CD4-positive, alpha-beta T cell (primary cell): ENCODE measurements around the gene BLMH. TPM values are rescaled to one million over a fixed set of nuclear protein-coding genes. Genes with fewer than 3 reads are reported as not detected.

Experiments
- ATAC-seq: fragments of 200-7000 bp; cut with Tn5 transposase; one replicate; pipeline ENCODE4 v1.10.0; 2022; ENCODE audit warnings: mild to moderate bottlenecking; ENCODE audit not compliant: poor library complexity
- CTCF ChIA-PET: fragments of 350-600 bp; sonication (Branson Sonifier 250); formaldehyde crosslinking; loops from one replicate; lab custom pipeline; 2021; ENCODE audit warnings: antibody characterized with exemption, inconsistent platforms; lab: Charles Lee
- POLR2A ChIA-PET: fragments of 350-600 bp; sonication (Branson Sonifier 250); formaldehyde crosslinking; loops from one replicate; lab custom pipeline; 2021; ENCODE audit warnings: antibody characterized with exemption, inconsistent platforms; lab: Charles Lee
- DNase-seq, 14 experiments: peaks; one replicate each; pipeline ENCODE4 v3.0.0-alpha.2; 2013 to 2020; ENCODE audit warnings: mixed read lengths in 2 of 14
- H3K27ac ChIP-seq, 2 donors: one replicate each; pipeline versions ENCODE4 v1.5.1 to v1.7.0; 2013; ENCODE audit warnings: low read length in 2 of 2, low read depth in 1 of 2, mild to moderate bottlenecking in 1 of 2
- H3K27me3 ChIP-seq, 2 experiments: 1 replicate in 1 of 2; 2 replicates in 1 of 2; pipeline versions ENCODE4 v1.6.1 to v1.7.0; 2013; ENCODE audit warnings: low read length in 2 of 2, control low read depth in 1 of 2, mild to moderate bottlenecking in 1 of 2, moderate library complexity in 1 of 2; ENCODE audit not compliant: insufficient read depth in 2 of 2, control insufficient read depth in 1 of 2
- H3K36me3 ChIP-seq: one replicate; pipeline ENCODE4 v1.6.1; 2013; ENCODE audit warnings: low read length, control low read depth; ENCODE audit not compliant: insufficient read depth
- H3K4me1 ChIP-seq: one replicate; pipeline ENCODE4 v1.6.1; 2013; ENCODE audit warnings: low read length, control low read depth; ENCODE audit not compliant: insufficient read depth
- H3K4me3 ChIP-seq: one replicate; pipeline ENCODE4 v1.5.1; 2013; ENCODE audit warnings: mild to moderate bottlenecking, low read length, moderate library complexity
- H3K9me3 ChIP-seq, 2 experiments: 1 replicate in 1 of 2; 2 replicates in 1 of 2; pipeline versions ENCODE4 v1.6.1 to v1.7.0; 2013; ENCODE audit warnings: low read length in 2 of 2, mild to moderate bottlenecking in 2 of 2, control low read depth in 1 of 2, moderate library complexity in 1 of 2; ENCODE audit not compliant: control insufficient read depth in 1 of 2, insufficient read depth in 1 of 2
- H3K27ac Mint-ChIP-seq: one replicate; pipeline ENCODE4 v1.8.0; 2020; ENCODE audit warnings: mixed read lengths
- H3K27me3 Mint-ChIP-seq: one replicate; pipeline ENCODE4 v1.8.0; 2021; ENCODE audit warnings: mixed read lengths
- H3K36me3 Mint-ChIP-seq: one replicate; pipeline ENCODE4 v1.8.0; 2021; ENCODE audit warnings: low read depth, mixed read lengths
- H3K4me1 Mint-ChIP-seq: one replicate; pipeline ENCODE4 v1.8.0; 2021; ENCODE audit warnings: low read depth, mixed read lengths
- H3K4me3 Mint-ChIP-seq: one replicate; pipeline ENCODE4 v1.8.0; 2020; ENCODE audit warnings: mild to moderate bottlenecking, mixed read lengths
- H3K9me3 Mint-ChIP-seq: one replicate; pipeline ENCODE4 v1.8.0; 2020; ENCODE audit warnings: mixed read lengths
- intact Hi-C, 2 experiments: fragments of 100-400 bp; cut with DNase I in 1 of 2; cut with micrococcal nuclease in 1 of 2; formaldehyde crosslinking; loops; one replicate each; pipeline versions ENCODE4 v1.15.1 to v1.9.0; 2023 to 2025; cut with DNase I, micrococcal nuclease
- total RNA-seq, 174 experiments: library from RNA in 2 of 174; stranded (reverse) in 2 of 174; gene quantifications; one replicate each; pipeline ENCODE4 v1.2.3 and lab custom pipeline; 2021 to 2026
- TF ChIP-seq, protein P1 (sequence below): fragments of 200-600 bp; IDR thresholded peaks from one replicate; pipeline ENCODE4 v1.8.0; 2022; ENCODE audit warnings: antibody characterized with exemption, mild to moderate bottlenecking

Gene BLMH
- total RNA-seq, 2 experiments from 2014 or later, result 32.9 to 36.5 TPM

GRCh38 chr17:30241051-30241450 lies 50.7 kb downstream of the BLMH start:
- H3K27me3 Mint-ChIP-seq, result peaks cover 41% of the 10 kb centered on the region
- H3K27ac ChIP-seq, result no peak overlapping the region
- TF ChIP-seq, protein P1, sequence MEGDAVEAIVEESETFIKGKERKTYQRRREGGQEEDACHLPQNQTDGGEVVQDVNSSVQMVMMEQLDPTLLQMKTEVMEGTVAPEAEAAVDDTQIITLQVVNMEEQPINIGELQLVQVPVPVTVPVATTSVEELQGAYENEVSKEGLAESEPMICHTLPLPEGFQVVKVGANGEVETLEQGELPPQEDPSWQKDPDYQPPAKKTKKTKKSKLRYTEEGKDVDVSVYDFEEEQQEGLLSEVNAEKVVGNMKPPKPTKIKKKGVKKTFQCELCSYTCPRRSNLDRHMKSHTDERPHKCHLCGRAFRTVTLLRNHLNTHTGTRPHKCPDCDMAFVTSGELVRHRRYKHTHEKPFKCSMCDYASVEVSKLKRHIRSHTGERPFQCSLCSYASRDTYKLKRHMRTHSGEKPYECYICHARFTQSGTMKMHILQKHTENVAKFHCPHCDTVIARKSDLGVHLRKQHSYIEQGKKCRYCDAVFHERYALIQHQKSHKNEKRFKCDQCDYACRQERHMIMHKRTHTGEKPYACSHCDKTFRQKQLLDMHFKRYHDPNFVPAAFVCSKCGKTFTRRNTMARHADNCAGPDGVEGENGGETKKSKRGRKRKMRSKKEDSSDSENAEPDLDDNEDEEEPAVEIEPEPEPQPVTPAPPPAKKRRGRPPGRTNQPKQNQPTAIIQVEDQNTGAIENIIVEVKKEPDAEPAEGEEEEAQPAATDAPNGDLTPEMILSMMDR, result no peak
- H3K36me3 ChIP-seq, result no peaks in the 10 kb centered on the region
- intact Hi-C loops, result no loop called here
- H3K36me3 Mint-ChIP-seq, result no peaks in the 10 kb centered on the region
- DNase-seq (no peak), ATAC-seq (no peak)
- no peak overlapping the region for H3K4me3 ChIP-seq
- H3K4me3 Mint-ChIP-seq, result no peak overlapping the region
- no peaks in the 10 kb centered on the region for H3K9me3 Mint-ChIP-seq
- ChIA-PET CTCF (no interaction called here), POLR2A (interaction anchor here (0.5 kb wide), 1 partner anchor 40 kb away, joined by 3 read pairs; no protein-coding TSS in a partner anchor)
- peaks cover 27 to 33% of the 10 kb centered on the region in 2 experiments for H3K27me3 ChIP-seq
- H3K9me3 ChIP-seq, result peaks cover 0 to 9% of the 10 kb centered on the region in 2 experiments
- peaks cover 21% of the 10 kb centered on the region for H3K4me1 ChIP-seq
- peaks cover 16% of the 10 kb centered on the region for H3K4me1 Mint-ChIP-seq
- H3K27ac Mint-ChIP-seq, result no peak overlapping the region

- no peaks in the 10 kb centered on the region for H3K36me3 ChIP-seq
- intact Hi-C loops, result no loop called here
- TF ChIP-seq, protein P1, result no peak
- peaks cover 32 to 40% of the 10 kb centered on the region in 2 experiments for H3K27me3 ChIP-seq
- Mint-ChIP-seq H3K4me3 (no peak overlapping the region), H3K27ac (no peak overlapping the region), H3K4me1 (peaks cover 18% of the 10 kb centered on the region), H3K9me3 (no peaks in the 10 kb centered on the region), H3K36me3 (no peaks in the 10 kb centered on the region), H3K27me3 (peaks cover 46% of the 10 kb centered on the region)
- no peak overlapping the region for H3K4me3 ChIP-seq
- DNase-seq (no peak), ATAC-seq (no peak)
- H3K9me3 ChIP-seq, result peaks cover 0 to 9% of the 10 kb centered on the region in 2 experiments
- H3K27ac ChIP-seq, result no peak overlapping the region
- H3K4me1 ChIP-seq, result peaks cover 28% of the 10 kb centered on the region
- ChIA-PET CTCF (no interaction called here), POLR2A (no interaction called here)
Observed at GRCh38 chr17:30240177-30240576, 51.6 kb downstream of the BLMH start.

- DNase-seq (no peak), ATAC-seq (no peak)
- peaks cover 36 to 42% of the 10 kb centered on the region in 2 experiments for H3K27me3 ChIP-seq
- Mint-ChIP-seq H3K27ac (no peak overlapping the region), H3K4me3 (peak overlapping the region; percentile 16), H3K36me3 (no peaks in the 10 kb centered on the region), H3K27me3 (peaks cover 57% of the 10 kb centered on the region), H3K4me1 (peaks cover 22% of the 10 kb centered on the region), H3K9me3 (no peaks in the 10 kb centered on the region)
- intact Hi-C loops, result no loop called here
- no peak overlapping the region for H3K27ac ChIP-seq
- no peak overlapping the region for H3K4me3 ChIP-seq
- H3K4me1 ChIP-seq, result peaks cover 33% of the 10 kb centered on the region
- no peaks in the 10 kb centered on the region for H3K36me3 ChIP-seq
- TF ChIP-seq, protein P1, result no peak
- H3K9me3 ChIP-seq, result peaks cover 0 to 9% of the 10 kb centered on the region in 2 experiments
- CTCF ChIA-PET, result no interaction called here
- POLR2A ChIA-PET, result interaction anchor here (0.7 kb wide), 1 partner anchor 118 kb away, joined by 3 read pairs; no protein-coding TSS in a partner anchor
Observed at GRCh38 chr17:30239089-30239462, 52.7 kb downstream of the BLMH start.
